ENCODE data around the gene OSCP1. TPM values are rescaled to one million over a fixed set of nuclear protein-coding genes. Genes with fewer than 3 reads are reported as not detected.

OSCP1 gene
- total RNA-seq, 1 experiment from 2014 or later = 3.2 TPM

- Histone ChIP-seq H3K56ac (ENCODE audit: insufficient read length, low read depth, low read length) (no peak overlapping the region), H3T11ph (ENCODE audit: low read length) (no peak overlapping the region), H3K27ac (ENCODE audit: insufficient read length, low read depth, low read length) (no peak overlapping the region), H4K5ac (ENCODE audit: insufficient read length, low read depth, low read length) (no peak overlapping the region), H3K23ac (ENCODE audit: insufficient read length, low read depth, low read length) (no peak overlapping the region), H3K14ac (ENCODE audit: insufficient read depth, low read length) (no peak overlapping the region), H2BK12ac (ENCODE audit: insufficient read length, low read depth, low read length) (no peak overlapping the region), H3K4me2 (ENCODE audit: insufficient read depth, insufficient read length, low read length) (no peak overlapping the region), H4K91ac (ENCODE audit: insufficient read length, low read depth, low read length) (no peak overlapping the region), H2BK120ac (ENCODE audit: low read depth, low read length, poor library complexity, severe bottlenecking) (no peak overlapping the region), H4K8ac (replicated peaks; ENCODE audit: insufficient read length, low read depth, low read length) (no peak overlapping the region), H3K18ac (ENCODE audit: insufficient read length, low read depth, low read length) (no peak overlapping the region), H2BK5ac (ENCODE audit: insufficient read length, low read length) (no peak overlapping the region), H3K4me1 (ENCODE audit: insufficient read depth, low read length) (no peaks in the 10 kb centered on the region), H2AK5ac (ENCODE audit: insufficient read length, low read length) (no peak overlapping the region), H3K79me2 (ENCODE audit: insufficient read depth, low read length) (no peaks in the 10 kb centered on the region), H3K23me2 (ENCODE audit: insufficient read length, low read depth, low read length, poor library complexity, severe bottlenecking) (peaks cover 7% of the 10 kb centered on the region), H3K79me1 (ENCODE audit: insufficient read depth, low read depth, low read length, poor library complexity, severe bottlenecking) (peaks cover 4% of the 10 kb centered on the region), H2AFZ (ENCODE audit: low read length) (no peak overlapping the region), H3K27me3 (ENCODE audit: insufficient read depth, low read length) (no peaks in the 10 kb centered on the region), H4K20me1 (ENCODE audit: control insufficient read depth, insufficient read depth, insufficient read length) (no peaks in the 10 kb centered on the region), H2BK20ac (ENCODE audit: low read depth, low read length, poor library complexity, severe bottlenecking) (no peak overlapping the region), H3K9me3 (ENCODE audit: control insufficient read depth, low read depth, low read length) (no peaks in the 10 kb centered on the region), H3K9ac (ENCODE audit: extremely low read depth, insufficient read length, low read length) (no peak overlapping the region), H2BK15ac (ENCODE audit: low read depth, low read length) (no peak overlapping the region), H3K4ac (ENCODE audit: low read depth, low read length) (no peak overlapping the region)
- Mint-ChIP-seq H3K36me3 (ENCODE audit: insufficient read depth in 1 of 3, low read depth in 3 of 3) (peaks cover 15 to 48% (median 32%) of the 10 kb centered on the region in 3 experiments; a peak in 6 of 7 replicates), H3K27me3 (ENCODE audit: low read depth) (no peaks in the 10 kb centered on the region), H3K9me3 (no peaks in the 10 kb centered on the region; a peak in 1 of 5 replicates), H3K27ac (no peak overlapping the region), H3K4me3 (no peak overlapping the region), H3K4me1 (peaks cover 13 to 14% of the 10 kb centered on the region in 2 experiments)
- TF ChIP-seq CTCF (conservative IDR thresholded peaks at IDR 0.05) = no peak
- DNase-seq = no peak
- WGBS (ENCODE audit: extremely low coverage, insufficient read length, low lambda C conversion rate) = no CpG with 5 or more reads among the region's 19 CpGs
Measured at GRCh38 chr1:36393686-36394085, 56.6 kb downstream of the OSCP1 start.
